GM19397 (cell line): ENCODE results near the gene CX3CL1.
"Not testable (repeated sequence)": the region's sequence is repeated elsewhere in the genome, so short reads cannot be mapped to it uniquely, and the experiment has no call there.

ENCODE experiments used
- ATAC-seq: cut with Tn5 transposase; IDR thresholded peaks from one replicate; pipeline ENCODE4 v1.9.1; 2021; ENCODE audit warnings: mild to moderate bottlenecking, moderate library complexity; ENCODE audit not compliant: unreplicated experiment

CX3CL1 gene

DNA sequence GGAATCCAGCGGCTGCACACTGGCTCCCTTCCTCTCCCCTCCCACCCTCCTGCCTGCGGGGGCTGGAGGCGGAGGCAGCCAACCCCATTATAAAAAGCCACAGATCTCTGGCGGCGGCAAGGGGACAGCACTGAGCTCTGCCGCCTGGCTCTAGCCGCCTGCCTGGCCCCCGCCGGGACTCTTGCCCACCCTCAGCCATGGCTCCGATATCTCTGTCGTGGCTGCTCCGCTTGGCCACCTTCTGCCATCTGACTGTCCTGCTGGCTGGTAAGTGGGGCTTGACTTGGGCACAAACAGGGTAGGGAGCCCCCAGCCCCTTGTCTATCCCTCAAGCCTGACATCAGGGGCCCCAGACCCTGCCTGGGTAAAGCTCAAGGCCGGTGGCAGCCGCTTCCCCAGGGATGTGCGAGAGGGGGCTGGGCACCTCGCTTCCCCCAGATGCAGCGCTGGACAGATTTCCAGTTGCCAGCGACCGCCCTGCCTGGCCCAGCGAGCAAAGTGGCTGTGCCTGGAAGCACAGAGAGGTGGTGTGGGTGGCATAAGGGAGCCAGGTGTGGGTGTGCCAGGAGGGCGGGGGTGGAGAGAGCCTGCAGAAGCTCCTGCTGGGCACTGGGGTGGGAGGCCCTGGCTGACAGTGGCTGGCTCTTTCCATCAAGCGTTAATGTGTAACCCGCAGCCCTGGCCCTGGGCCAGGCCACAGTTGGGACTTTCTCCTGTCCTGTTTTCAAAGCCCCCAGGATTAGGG is at the start of gene CX3CL1:
Gene CX3CL1, plus strand, starts transcription at position 119 of the 745 bp plus-strand sequence. Its CDS starts 79 bp downstream, at position 198.
- ATAC-seq = no peak

DNA sequence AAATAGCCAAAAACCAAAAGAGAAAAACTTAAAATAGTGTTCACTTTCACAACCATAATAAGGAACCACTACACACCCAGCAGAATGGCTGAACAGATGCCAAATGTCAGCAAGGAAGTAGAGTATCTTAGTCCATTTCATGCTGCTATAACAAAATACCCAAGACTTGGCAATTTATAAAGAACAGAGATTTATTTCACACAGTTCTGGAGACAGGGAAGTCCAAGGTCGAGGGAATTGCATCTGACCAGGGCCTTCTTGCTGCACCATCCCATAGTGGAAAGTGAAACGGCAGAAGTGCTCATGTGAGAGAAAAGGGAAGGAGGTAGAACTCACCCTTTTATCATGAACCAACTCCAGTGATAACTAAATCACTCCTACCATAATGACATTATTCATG is 47.5 kb upstream of the CX3CL1 start:
- no peak for ATAC-seq

DNA sequence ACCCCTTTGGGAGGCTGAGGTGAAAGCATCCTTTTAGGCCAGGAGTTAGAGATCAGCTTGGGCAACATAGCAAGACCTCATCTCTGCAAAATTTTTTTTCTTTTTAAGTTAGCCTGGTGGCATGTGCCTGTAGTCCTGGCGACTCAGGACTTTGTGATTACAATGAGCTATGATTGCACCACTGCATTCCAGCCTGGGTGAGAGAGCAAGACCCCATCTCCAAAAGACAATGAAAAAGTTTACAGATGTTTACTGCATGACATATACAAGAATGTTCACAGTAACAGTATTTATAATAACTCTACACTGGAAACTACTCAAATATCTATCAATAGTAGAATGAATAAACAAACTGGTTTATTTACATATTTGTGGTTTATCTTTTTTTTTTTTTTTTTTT is 46.8 kb upstream of the CX3CL1 start:
- ATAC-seq = no peak

DNA sequence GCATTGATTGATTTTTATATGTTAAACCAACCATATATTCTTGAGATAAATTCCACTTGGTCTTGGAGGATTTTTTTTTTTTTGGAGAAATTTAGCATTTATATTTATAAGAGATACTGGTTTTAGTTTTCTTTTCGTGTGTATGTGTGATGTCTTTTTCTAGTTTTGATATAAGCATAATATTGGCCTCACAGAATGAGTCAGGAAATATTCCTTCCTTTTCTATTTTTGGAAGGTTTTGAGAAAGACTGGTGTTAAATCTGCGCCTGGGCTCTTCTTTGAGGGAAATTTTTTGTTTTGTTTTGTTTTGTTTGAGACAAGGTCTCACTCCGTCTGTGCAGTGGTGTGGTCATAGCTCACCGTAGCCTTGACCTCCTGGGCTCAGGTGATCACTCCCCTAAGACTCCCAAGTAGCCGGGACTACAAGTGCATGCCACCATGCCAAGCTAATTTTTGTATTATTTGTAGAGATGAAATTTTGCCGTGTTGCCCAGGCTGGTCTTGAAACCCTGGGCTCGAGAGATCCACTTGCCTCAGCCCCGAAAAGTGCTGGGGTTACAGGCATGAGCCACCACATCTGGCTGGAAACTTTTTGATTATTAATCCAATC is 42.5 kb upstream of the CX3CL1 start:
- ATAC-seq = no peak

DNA sequence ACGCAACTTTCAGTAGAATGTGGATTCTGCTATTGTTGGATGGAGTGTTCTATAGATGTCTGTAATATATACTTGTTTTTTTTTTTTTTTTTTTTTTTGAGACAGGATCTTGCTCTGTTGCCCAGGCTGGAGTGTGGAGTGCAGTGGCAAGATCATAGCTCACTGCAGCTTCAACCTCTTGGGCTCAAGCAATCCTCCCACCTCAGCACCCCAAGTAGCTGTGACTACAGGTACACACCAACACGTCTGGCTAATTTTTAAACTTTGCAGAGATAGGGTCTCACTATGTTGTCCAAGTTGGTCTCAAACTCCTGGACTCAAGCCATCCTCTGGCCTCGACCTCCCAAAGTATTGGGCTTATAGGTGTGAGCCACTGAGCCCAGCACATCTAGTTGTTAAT is 40.9 kb upstream of the CX3CL1 start:
- no peak for ATAC-seq

DNA sequence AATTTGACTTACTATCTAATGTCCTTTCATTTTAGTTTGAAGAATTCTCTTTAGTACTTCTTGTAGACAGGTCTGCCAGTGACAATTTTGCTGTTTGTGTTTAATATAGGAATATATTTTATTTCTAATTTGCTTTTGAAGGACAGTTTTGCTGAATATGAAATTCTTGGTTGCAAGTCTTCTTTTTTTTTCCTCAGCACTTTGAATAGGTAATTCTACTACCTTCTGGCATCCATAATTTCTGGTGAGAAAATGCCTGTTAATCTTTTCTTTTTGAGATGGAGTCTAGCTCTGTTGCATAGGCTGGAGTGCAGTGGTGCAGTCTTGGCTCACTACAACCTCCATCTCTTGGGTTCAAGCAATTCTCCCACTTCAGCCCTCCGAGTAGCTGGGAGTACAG is 38.9 kb upstream of the CX3CL1 start:
- no peak for ATAC-seq

DNA sequence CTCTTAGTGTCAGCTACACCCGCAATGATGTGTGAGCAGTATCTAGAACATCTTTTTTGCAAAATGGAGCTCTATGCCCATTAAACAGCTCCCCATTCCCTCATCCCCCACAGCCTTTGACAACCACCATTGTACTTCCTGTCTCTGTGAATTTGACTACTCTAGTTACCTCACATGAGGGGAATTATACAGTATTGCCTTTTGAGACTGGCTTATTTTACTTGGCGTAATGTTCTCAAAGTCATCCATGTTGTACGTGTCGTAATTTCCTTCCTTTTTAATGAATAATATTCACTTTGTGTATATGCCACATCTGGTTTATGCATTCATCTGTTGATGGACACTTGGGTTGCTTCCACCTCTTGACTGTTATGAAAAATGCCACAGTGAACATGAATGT is 36.9 kb upstream of the CX3CL1 start:
- ATAC-seq = no peak

DNA sequence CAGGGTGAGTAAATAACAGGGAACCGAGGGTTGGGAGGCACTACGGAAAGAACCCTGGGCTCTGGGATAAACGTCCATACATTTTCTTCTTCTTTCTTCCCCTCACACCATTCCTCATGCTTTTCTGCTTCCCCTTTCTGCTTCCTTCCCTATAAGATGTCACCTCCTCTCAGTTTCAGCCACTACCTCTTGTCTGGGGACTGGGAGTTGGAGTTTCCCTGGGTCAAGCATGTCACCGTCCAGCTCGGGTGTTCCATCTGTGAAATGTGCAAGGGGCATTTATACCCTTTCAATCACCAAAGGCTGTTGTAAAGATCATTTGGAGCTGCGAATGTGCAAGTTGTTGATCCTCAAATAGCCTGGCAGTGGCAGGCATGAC is 31.2 kb upstream of the CX3CL1 start:
- ATAC-seq = no peak

DNA sequence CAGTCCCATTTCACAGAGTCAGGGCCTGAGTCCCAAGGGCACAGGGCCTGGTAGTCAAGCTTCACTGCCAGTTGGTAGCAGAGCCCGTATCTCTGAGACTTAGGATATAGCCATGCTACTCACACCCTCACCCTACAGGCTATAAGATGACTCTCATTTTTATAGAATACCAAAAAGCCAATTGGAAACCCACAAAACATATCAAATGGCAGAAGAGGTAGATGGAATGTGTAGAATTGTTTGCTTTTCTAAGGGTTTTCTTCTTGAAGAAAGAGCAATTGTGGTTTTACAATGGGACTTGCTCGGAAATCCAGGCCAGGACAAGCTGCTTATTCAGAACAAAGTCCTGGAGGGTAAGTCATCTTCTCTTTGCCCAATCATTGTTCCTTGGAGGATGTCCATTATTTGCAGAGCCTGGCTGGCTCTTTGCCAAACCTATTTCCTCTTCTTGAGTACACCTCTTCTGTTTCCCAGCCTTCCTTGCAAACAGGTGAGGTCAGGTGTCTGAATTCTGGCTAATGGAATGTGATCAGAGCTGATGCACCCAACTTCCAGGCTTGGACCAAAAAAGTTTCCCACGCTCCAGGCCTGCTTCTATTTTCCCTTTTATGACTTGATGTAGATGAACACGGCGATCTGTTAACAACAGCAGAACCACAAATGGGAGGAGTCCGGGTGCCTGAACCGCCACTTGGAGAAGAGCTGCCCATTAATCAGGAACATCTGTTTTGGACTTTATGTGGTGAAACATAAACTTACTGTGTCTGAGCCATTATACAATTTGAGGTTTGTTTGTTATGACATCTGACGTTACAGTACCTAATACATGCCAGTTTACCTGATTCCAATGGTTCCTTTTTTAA is 30.6 kb upstream of the CX3CL1 start:
- no peak for ATAC-seq

DNA sequence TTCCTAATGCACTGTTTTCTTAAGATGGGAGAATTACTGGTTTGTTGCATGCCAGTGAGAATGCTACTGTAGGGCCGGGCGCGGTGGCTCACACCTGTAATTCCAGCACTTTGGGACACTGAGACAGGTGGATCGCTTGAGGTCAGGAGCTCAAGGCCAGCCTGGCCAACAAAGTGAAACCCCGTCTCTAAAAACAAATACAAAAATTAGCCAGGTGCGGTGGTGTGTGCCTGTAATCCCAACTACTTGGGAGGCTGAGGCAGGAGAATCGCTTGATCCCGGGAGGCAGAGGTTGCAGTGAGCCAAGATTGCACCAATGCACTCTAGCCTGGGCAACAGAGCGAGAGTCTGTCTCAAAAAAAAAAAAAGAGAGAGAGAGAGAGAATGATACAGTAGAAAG is 29.7 kb upstream of the CX3CL1 start:
- not testable (repeated sequence) for ATAC-seq

DNA sequence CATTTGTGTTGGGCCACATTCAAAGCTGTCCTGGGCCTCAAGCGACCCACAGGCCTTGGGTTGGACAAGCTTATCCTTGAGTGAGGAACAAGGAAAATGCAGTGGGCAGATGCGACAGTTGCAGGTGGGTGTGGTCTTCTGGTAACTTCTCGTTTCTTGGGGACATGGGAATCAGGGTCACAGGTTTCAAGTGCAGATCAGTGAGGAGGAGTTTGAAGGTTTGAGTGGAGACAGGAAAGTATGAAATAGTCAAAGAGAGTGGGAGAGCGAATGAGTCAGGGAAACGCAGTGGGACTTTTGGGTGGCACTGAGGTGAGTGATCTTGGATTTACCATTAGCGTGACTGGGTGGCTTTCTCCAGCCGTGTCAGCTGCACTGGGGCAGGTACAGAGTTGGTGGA is 29.1 kb upstream of the CX3CL1 start:
- ATAC-seq = no peak

DNA sequence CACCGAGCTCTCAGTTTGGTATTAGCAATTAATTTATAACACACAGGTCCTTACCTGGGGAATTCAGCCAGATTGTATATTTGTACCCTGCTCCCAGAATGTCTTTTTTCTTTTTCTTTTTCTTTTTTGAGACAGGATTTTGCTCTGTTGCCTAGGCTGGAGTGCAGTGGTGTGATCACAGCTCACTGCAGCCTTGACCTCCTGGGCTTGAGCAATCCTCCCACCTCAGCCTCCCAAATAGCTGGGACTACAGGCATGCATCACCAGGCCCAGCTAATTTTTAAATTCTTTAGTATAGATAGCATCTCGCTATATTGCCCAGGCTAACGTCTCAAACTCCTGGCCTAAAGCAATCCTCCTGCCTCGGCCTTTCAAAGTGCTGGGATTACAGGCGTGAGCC is 28.2 kb upstream of the CX3CL1 start:
- ATAC-seq = not testable (repeated sequence)

DNA sequence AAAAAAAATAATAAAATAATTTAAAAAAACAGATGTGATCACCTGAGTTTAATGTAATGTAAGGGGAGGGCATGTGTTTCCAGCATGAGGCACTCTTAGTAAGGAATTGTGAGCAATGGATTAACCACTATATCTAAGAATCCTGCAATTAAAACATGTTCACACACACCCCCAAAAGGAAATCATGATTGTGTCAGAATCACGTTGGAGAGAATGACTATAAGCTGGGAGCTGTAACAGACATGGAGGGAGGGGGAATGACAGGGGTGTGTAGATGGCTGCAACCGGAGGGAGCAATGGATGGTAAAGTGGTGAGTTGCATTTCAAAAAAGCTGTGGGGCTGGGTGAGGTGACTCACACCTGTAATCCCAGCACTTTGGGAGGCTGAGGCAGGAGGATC is 27.3 kb upstream of the CX3CL1 start:
- no peak for ATAC-seq

DNA sequence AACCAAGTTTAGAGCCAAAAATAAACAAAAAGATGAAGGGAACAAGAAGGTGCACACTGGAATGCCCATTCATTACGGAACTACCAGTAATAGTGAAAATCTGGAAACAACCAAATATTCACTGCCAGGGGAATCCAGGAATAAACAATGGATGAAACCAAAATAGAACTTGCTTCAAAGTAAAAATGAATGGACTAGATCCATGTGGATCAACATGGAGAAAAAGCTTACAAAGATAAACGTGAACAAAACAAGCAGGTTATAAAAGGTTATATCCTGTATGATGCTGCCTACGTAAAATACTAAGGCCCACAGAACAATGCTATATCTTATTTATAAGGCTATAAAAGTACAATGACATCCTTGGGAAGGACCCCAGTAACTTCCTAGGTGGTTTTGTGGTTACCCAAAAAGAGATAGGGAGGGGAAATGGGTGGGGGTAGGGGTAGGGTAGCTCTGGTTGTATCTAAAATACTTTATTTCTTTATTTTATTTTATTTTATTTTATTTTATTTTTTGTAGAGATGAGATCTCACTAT is 26.6 kb upstream of the CX3CL1 start:
- ATAC-seq = no peak

DNA sequence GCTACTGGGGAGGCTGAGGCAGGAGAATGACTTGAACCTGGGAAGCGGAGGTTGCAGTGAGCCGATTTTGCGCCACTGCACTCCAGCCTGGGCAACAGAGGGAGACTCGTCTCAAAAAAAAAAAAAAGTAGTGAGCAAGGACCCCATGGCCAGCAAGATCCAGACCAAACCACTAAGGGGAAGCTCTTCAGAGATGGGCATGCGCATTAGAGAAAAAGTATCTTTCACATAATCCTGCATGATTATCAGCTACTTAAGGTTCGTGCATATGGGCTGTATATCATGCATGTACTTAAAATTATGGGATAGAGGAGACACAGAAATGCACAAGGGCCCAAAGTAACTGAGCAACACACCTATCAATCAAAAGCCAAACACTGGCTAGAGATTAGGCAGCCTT is 24.4 kb upstream of the CX3CL1 start:
- no peak for ATAC-seq

DNA sequence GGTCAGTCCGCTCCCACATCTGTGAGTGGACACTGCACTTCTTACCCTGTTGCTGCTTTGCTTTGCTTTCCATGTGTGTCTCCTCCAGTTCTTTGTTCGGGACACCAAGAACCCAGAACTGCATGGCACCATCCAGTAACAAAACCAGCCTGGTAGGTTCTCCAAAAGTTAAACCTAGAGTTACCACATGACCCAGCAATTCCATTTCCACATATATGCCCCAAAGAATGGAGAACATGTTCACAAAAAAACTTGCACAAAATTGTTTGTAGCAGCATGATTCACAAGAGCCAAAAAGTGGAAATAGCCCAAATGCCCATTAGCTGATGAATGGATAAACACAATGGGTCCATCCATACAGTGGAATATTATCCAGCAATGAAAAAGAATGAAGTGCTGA is 24.0 kb upstream of the CX3CL1 start:
- no peak for ATAC-seq

DNA sequence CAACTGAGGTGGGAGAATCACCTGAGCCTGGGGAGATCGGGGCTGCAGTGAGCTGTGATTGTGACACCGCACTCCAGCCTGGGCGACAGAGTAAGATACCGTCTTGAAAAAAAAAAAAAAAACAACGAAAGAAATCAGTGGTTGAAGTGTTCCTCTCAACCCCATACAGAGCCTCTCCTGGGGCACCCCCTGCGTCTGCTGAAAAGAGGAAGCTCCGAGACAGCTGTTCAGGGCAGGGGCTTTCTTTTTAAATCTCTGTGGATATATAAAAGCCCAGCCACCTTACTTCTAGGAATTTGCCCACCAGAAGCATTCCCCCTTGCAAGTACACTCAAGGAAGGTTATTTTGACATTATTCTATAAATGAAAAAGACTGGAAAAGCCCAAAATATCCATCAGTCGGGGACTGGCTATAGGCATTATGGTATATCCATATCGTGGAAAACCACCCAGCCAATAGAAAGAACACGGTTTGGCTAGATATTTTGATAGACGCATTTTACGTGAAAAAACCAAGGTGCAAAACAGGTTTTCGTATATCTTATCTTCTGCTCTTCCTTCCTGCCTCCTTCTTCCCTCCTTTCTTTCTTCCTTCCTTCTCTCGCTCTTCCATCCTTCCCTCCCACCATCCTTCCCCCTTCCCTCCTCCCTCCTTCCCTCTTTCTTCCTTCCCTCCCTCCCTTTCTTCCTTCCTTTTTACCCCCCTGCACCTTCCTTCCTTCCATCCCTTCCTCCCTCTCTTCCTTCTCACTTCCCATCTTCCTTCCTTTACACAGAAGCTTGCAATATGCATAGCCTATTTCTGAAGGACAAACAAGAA is 22.9 kb upstream of the CX3CL1 start:
- peak; percentile 80 for ATAC-seq

DNA sequence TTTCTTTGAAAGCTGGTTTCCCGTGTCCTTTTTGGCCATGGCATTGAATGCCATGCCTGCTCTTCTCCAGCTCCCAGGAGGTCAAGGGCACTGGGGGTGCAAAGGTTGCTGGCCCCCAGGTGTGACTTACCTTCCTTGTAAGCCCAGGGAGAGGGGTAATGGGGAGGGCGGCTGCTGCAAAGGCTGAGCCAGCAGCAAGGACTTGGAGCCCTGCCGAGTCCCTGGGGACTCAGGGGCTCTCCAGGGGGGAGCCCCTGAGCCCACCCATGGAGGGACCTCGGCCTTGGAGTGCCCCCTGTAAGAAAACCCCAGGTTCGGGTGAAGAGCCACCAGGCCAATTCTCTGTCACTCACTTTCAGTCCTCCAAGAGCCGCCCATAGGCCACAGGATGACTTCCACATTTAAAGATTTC is 19.6 kb upstream of the CX3CL1 start:
- no peak for ATAC-seq

DNA sequence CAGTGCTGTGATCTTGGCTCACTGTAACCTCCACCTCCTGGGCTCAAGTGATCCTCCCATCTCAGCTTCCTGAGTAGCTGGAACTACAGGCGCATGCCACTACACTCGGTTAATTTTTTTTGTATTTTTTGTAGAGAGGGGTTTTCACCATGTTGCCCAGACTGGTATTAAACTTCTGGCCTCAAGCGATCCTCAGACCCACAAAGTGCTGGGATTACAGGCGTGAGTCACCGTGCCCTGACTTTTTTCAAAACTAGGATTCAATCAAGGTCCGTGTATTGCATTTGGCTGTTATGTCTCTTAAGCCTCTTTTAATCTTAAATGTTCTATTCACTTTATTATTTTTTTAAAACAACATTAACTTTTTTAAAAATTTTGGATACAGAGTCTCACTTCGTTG is 18.0 kb upstream of the CX3CL1 start:
- ATAC-seq = no peak

DNA sequence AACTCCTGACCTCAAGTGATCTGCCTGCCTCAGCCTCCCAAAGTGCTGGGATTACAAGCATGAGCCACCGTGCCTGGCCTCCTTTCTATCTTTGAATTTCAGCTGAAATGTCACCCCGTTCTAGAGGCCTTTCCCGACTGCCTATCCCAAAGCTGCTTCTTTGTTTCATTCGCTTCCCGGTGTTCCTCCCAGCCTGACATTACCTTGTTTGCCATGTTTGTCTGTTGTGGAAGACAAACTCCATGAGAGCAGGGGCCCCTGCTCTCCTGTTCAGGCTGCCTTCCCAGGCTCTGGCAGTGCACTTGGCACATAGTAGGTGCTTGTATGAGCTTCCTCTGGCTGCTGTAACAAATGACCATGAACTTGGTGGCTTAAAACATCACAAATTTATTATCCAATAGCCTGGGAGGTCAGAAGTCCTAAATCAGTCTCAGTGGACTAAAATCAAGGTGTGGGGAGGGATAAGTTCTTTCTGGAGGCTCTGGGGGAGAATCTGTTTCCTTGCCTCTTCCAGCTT is 16.3 kb upstream of the CX3CL1 start:
- no peak for ATAC-seq

DNA sequence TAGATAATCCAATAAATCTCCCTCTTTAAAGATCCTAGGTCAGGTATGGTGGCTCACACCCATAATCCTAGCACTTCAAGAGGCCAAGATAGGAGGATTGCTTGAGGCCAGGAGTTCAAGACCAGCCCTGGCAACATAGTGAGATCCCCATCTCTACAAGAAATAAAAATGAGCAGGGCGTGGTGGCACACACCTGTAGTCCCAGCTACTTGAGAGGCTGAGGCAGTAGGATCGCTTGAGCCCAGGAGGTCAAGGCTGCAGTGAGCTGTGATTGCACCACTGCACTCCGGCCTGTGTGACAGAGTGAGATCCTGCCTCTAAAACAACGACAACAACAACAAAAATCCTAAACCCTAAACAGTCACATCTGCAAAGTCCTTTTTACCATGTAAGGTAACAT is 15.7 kb upstream of the CX3CL1 start:
- no peak for ATAC-seq
